ENCODE results near the gene ZNF768.

GRCh38 chr16:30481381-30481780 lies 45.0 kb downstream of the ZNF768 start:
- TF ChIP-seq CTCF (IDR thresholded peaks at IDR 0.05) (no peak), EP300 (IDR thresholded peaks at IDR 0.05) (no peak), POLR2A (IDR thresholded peaks at IDR 0.05) (no peak), POLR2AphosphoS5 (IDR thresholded peaks at IDR 0.05) (no peak)
